Pancreas (tissue), 10 donors: Measurements from ENCODE around the gene ASB1. TPM values are rescaled to one million over a fixed set of nuclear protein-coding genes. Genes with fewer than 3 reads are reported as not detected.

Source experiments
- ATAC-seq, 4 donors: fragments of 200-7000 bp; cut with Tn5 transposase; one replicate each; pipeline versions ENCODE4 v1.8.0 to v1.9.1; 2020; ENCODE audit warnings: mild to moderate bottlenecking in 4 of 4, moderate library complexity in 4 of 4
- DNase-seq, 6 donors: peaks; one replicate each; pipeline ENCODE4 v3.0.0-alpha.2; 2020
- FAIRE-seq: peaks from 2 replicates; lab custom pipeline; 2012; peaks lifted over from hg19 to GRCh38; lab: Jason Lieb, UNC
- H3K27ac ChIP-seq, 4 donors: fragments of 200-600 bp; sonication (generic); 1 replicate in 3 of 4; 2 replicates in 1 of 4; pipeline versions ENCODE4 v1.5.0 to v1.8.0; 2020
- H3K27me3 ChIP-seq, 4 donors: fragments of 200-600 bp; one replicate each; pipeline ENCODE4 v1.8.0; 2021
- H3K36me3 ChIP-seq, 3 donors: fragments of 200-600 bp; sonication (generic) in 1 of 3; one replicate each; pipeline versions ENCODE4 v1.5.0 to v1.8.0; 2020 to 2021
- H3K4me1 ChIP-seq, 3 donors: fragments of 200-600 bp; one replicate each; pipeline ENCODE4 v1.8.0; 2021
- H3K4me3 ChIP-seq, 4 donors: fragments of 200-600 bp; sonication (generic) in 2 of 4; one replicate each; pipeline versions ENCODE4 v1.5.0 to v1.8.0; 2020 to 2021
- H3K9me3 ChIP-seq, 4 donors: fragments of 200-600 bp; one replicate each; pipeline ENCODE4 v1.8.0; 2021
- CTCF ChIP-seq, 4 donors: fragments of 200-600 bp; sonication (generic) in 3 of 4; IDR thresholded peaks; one replicate each; pipeline versions ENCODE4 v1.5.0 to v1.8.0; 2021; ENCODE audit warnings: antibody characterized with exemption in 4 of 4
- WGBS, 2 donors: extraction: QIAGEN DNeasy Blood & Tissue Kit; methylation state at CpG; one replicate each; pipeline ENCODE4 v1.1.7; 2013; 5-methylcytosine and 5-hydroxymethylcytosine counted together
- intact Hi-C, 3 donors: fragments of 100-400 bp; cut with DNase I; formaldehyde crosslinking; loops; one replicate each; pipeline versions ENCODE4 v1.11.1 to v1.14.2; 2022
- polyA plus RNA-seq, 2 donors: library from polyadenylated mRNA; stranded (reverse); fragments of 200-250 nt; gene quantifications; one replicate each; pipeline ENCODE4 v1.2.3, GENCODE V29; 2013
- total RNA-seq, 6 donors: library from RNA; stranded (reverse); fragmentation: NEBNext Ultra II Directional in 4 of 6; extraction: Animal tissue kit (Norgen Biotek cat#: 25700) in 4 of 6; gene quantifications; one replicate each; pipeline versions ENCODE4 v1.2.1 to v1.2.4, GENCODE V29; 2021 to 2023
- donor health status: healthy with polysubstance abuse.
- donor health status: DM: no; HTN: no; CAD: no; lungs with moderate emphysema.
- donor health status: DM: no; HTN: no; CAD: no.
- donor health status: control.
- donor health status: control.
- donor health status: Bipolar disorder and iron deficiency.
- donor health status: DM: yes; HTN: yes; CAD: no.
- donor health status: DM: no; HTN: no; CAD: no.
- donor health status: DM: no; HTN: no; CAD: no.
- donor health status: DM: yes; HTN: yes; CAD: no.

Gene ASB1
- total and polyA plus RNA-seq, 8 donors = 11.3 to 25.1 (median 13.8) TPM

GRCh38 chr2:238461051-238461450 lies 34.3 kb downstream of the ASB1 start:
- WGBS, 2 donors = 94 to 96% methylated on average over 1 of the region's 1 CpG
- no peaks in the 10 kb centered on the region for H3K4me1 ChIP-seq
- TF ChIP-seq CTCF (IDR thresholded peaks at IDR 0.05) = no peak
- H3K4me3 ChIP-seq = no peak overlapping the region
- ATAC-seq (no peak), DNase-seq (no peak), FAIRE-seq (no peak)
- no peak overlapping the region for H3K27ac ChIP-seq
- no peaks in the 10 kb centered on the region for H3K27me3 ChIP-seq
- no peaks in the 10 kb centered on the region for H3K36me3 ChIP-seq
- H3K9me3 ChIP-seq = no peaks in the 10 kb centered on the region
- intact Hi-C loops = loop anchor here in 1 of 3 donors (5.0 kb wide), 1 partner anchor 84 kb away; no protein-coding TSS in a partner anchor

- TF ChIP-seq CTCF (IDR thresholded peaks at IDR 0.05) = no peak
- ATAC-seq (no peak), DNase-seq (no peak), FAIRE-seq (no peak)
- H3K9me3 ChIP-seq = no peaks in the 10 kb centered on the region
- H3K4me1 ChIP-seq = no peaks in the 10 kb centered on the region
- no peak overlapping the region for H3K27ac ChIP-seq
- no peak overlapping the region for H3K4me3 ChIP-seq
- 86 to 89% methylated on average over 6 of the region's 6 CpGs for WGBS, 2 donors
- no peaks in the 10 kb centered on the region for H3K27me3 ChIP-seq
- no peaks in the 10 kb centered on the region for H3K36me3 ChIP-seq
- intact Hi-C loops = loop anchor here in 1 of 3 donors (5.0 kb wide), 1 partner anchor 84 kb away; no protein-coding TSS in a partner anchor
These were observed 34.8 kb downstream of the ASB1 start for GRCh38 chr2:238461491-238461890.

GRCh38 chr2:238461916-238462315 lies 35.2 kb downstream of the ASB1 start:
- intact Hi-C loops = loop anchor here in 1 of 3 donors (5.0 kb wide), 1 partner anchor 85 kb away; no protein-coding TSS in a partner anchor
- DNase-seq (no peak), ATAC-seq (no peak), FAIRE-seq (no peak)
- H3K27ac ChIP-seq = no peak overlapping the region
- H3K36me3 ChIP-seq = no peaks in the 10 kb centered on the region
- H3K4me1 ChIP-seq = no peaks in the 10 kb centered on the region
- no peaks in the 10 kb centered on the region for H3K27me3 ChIP-seq
- H3K9me3 ChIP-seq = no peaks in the 10 kb centered on the region
- H3K4me3 ChIP-seq = no peak overlapping the region
- 83 to 87% methylated on average over 6 of the region's 6 CpGs for WGBS, 2 donors
- no peak for TF ChIP-seq CTCF (IDR thresholded peaks at IDR 0.05)

- Histone ChIP-seq H3K27me3 (no peaks in the 10 kb centered on the region), H3K4me1 (no peaks in the 10 kb centered on the region), H3K9me3 (no peaks in the 10 kb centered on the region), H3K4me3 (no peak overlapping the region), H3K27ac (no peak overlapping the region), H3K36me3 (no peaks in the 10 kb centered on the region)
- 60 to 69% methylated on average over 2 of the region's 2 CpGs for WGBS, 2 donors
- intact Hi-C loops = loop anchor here in 1 of 3 donors (5.0 kb wide), 1 partner anchor 86 kb away; no protein-coding TSS in a partner anchor
- TF ChIP-seq CTCF (IDR thresholded peaks at IDR 0.05) = peak; percentile 28 to 57 (median 54)
- no peak for DNase-seq
- FAIRE-seq = peak; percentile 78
- ATAC-seq = peak in 3 of 4 donors; percentile 62 to 72 (median 70)
These were observed 36.2 kb downstream of the ASB1 start for GRCh38 chr2:238462782-238463396.

- 84 to 86% methylated on average over 10 of the region's 10 CpGs for WGBS, 2 donors
- TF ChIP-seq CTCF (IDR thresholded peaks at IDR 0.05) = no peak
- no peak overlapping the region for H3K27ac ChIP-seq
- H3K9me3 ChIP-seq = no peaks in the 10 kb centered on the region
- no peaks in the 10 kb centered on the region for H3K4me1 ChIP-seq
- H3K27me3 ChIP-seq = no peaks in the 10 kb centered on the region
- no peak for ATAC-seq
- H3K36me3 ChIP-seq = no peaks in the 10 kb centered on the region
- intact Hi-C loops = loop anchor here in 1 of 3 donors (5.0 kb wide), 1 partner anchor 87 kb away; no protein-coding TSS in a partner anchor
- no peak for FAIRE-seq
- no peak for DNase-seq
- no peak overlapping the region for H3K4me3 ChIP-seq
These were observed 37.7 kb downstream of the ASB1 start for GRCh38 chr2:238464389-238464788.
